HCT116 (cell line): ENCODE results near the gene XAF1. TPM values are rescaled to one million over a fixed set of nuclear protein-coding genes. Genes with fewer than 3 reads are reported as not detected.

Experiments used
- ATAC-seq: fragments of 200-7000 bp; cut with Tn5 transposase; 2 replicates; pipeline ENCODE4 v1.9.1; 2020; ENCODE audit warnings: mild to moderate bottlenecking, moderate library complexity
- BruUV-seq: library from RNA; stranded (reverse); fragments of 400-500 nt; replicated peaks from 2 replicates; lab custom pipeline; 2021; lab: Mats Ljungman, UMichigan
- CTCF ChIA-PET: fragments of 300-600 bp; sonication (Branson Sonifier 250); formaldehyde crosslinking; loops from one replicate; lab custom pipeline; 2021; ENCODE audit warnings: antibody characterized with exemption; lab: Charles Lee
- POLR2A ChIA-PET: fragments of 300-600, 350-600 bp; sonication (Branson Sonifier 250); formaldehyde crosslinking; loops from one replicate; lab custom pipeline; 2021; ENCODE audit warnings: antibody characterized with exemption; lab: Charles Lee
- RAD21 ChIA-PET, 2 experiments: fragments of 300-600 bp; sonication (Branson Sonifier 250); formaldehyde crosslinking; loops; one replicate each; lab custom pipeline; 2023; ENCODE audit warnings: low total read pairs in 2 of 2; ENCODE audit not compliant: uncharacterized antibody in 2 of 2, unreplicated experiment in 2 of 2, low non-redundant PET in 1 of 2; lab: Charles Lee
- DNase-seq: peaks from one replicate; pipeline ENCODE4 v3.0.0-alpha.2; 2010; ENCODE audit warnings: low read depth, low spot score
- H2AFZ ChIP-seq: fragments of 200-600 bp; shearing (Covaris generic), sonication (generic); 2 replicates; pipeline ENCODE4 v1.6.1; 2017; ENCODE audit warnings: low read depth, mixed run types, mixed read lengths, antibody characterized with exemption, low read length; ENCODE audit not compliant: poor library complexity, severe bottlenecking
- H3K27ac ChIP-seq: 2 replicates; pipeline ENCODE4 v1.5.1; 2012; ENCODE audit warnings: low read depth, low read length
- H3K27me3 ChIP-seq: fragments of 200-600 bp; sonication (generic); 2 replicates; pipeline ENCODE4 v1.6.1; 2016; ENCODE audit warnings: mixed run types, low read length, mixed read lengths; ENCODE audit not compliant: insufficient read depth
- H3K36me3 ChIP-seq, 2 experiments: fragments of 200-500 bp in 1 of 2; fragments of 200-600 bp in 1 of 2; sonication (Bioruptor generic) in 1 of 2; sonication (generic) in 1 of 2; 2 replicates each; pipeline versions ENCODE4 v1.5.1 to v1.6.1; 2014 to 2016; ENCODE audit warnings: low read length in 2 of 2, inconsistent platforms in 1 of 2, mixed read lengths in 1 of 2, mixed run types in 1 of 2; ENCODE audit not compliant: insufficient read depth in 2 of 2, control insufficient read depth in 1 of 2
- H3K4me1 ChIP-seq, 2 experiments: fragments of 200-600 bp in 1 of 2; sonication (generic) in 1 of 2; 2 replicates each; pipeline versions ENCODE4 v1.5.1 to v1.6.1; 2012 to 2017; ENCODE audit warnings: low read length in 2 of 2, inconsistent platforms in 1 of 2, mild to moderate bottlenecking in 1 of 2, mixed read lengths in 1 of 2, mixed run types in 1 of 2, moderate library complexity in 1 of 2; ENCODE audit not compliant: insufficient read depth in 2 of 2, control insufficient read depth in 1 of 2
- H3K4me2 ChIP-seq: fragments of 200-600 bp; sonication (generic); 2 replicates; pipeline ENCODE4 v1.6.1; 2017; ENCODE audit warnings: mixed run types, low read length, mixed read lengths
- H3K4me3 ChIP-seq, 2 experiments: fragments of 200-600 bp in 1 of 2; sonication (generic) in 1 of 2; replicated peaks in 1 of 2; 2 replicates each; pipeline ENCODE4 v1.5.1; 2011 to 2016; ENCODE audit warnings: low read length in 2 of 2, control low read depth in 1 of 2, low read depth in 1 of 2, mild to moderate bottlenecking in 1 of 2, mixed read lengths in 1 of 2, mixed run types in 1 of 2
- H3K79me2 ChIP-seq: fragments of 200-600 bp; sonication (generic); 2 replicates; pipeline ENCODE4 v1.6.1; 2017; ENCODE audit warnings: mild to moderate bottlenecking, mixed run types, low read length, moderate library complexity, mixed read lengths; ENCODE audit not compliant: insufficient read depth
- H3K9ac ChIP-seq: fragments of 200-600 bp; sonication (generic); 2 replicates; pipeline ENCODE4 v1.6.1; 2016; ENCODE audit warnings: low read length, mixed read lengths
- H3K9me2 ChIP-seq: fragments of 200-600 bp; sonication (generic), shearing (Covaris generic); 2 replicates; pipeline ENCODE4 v1.6.1; 2017; ENCODE audit warnings: mixed run types, mild to moderate bottlenecking, moderate library complexity; ENCODE audit not compliant: insufficient read depth
- H3K9me3 ChIP-seq, 2 experiments: fragments of 200-500 bp in 1 of 2; fragments of 200-600 bp in 1 of 2; sonication (Bioruptor generic) in 1 of 2; sonication (generic) in 1 of 2; 2 replicates each; pipeline ENCODE4 v1.6.1; 2014 to 2017; ENCODE audit warnings: low read length in 2 of 2, mixed read lengths in 2 of 2, inconsistent platforms in 1 of 2, low read depth in 1 of 2, mild to moderate bottlenecking in 1 of 2, mixed run types in 1 of 2, moderate library complexity in 1 of 2; ENCODE audit not compliant: control insufficient read depth in 1 of 2, insufficient read depth in 1 of 2
- H4K20me1 ChIP-seq: fragments of 200-600 bp; sonication (generic), shearing (Covaris generic); 2 replicates; pipeline ENCODE4 v1.6.1; 2017; ENCODE audit warnings: mixed run types, mild to moderate bottlenecking, moderate library complexity; ENCODE audit not compliant: insufficient read depth
- CBX3 ChIP-seq: IDR thresholded peaks from 2 replicates; pipeline ENCODE4 v1.6.1; 2012; ENCODE audit warnings: low read depth
- CEBPB ChIP-seq: IDR thresholded peaks from 2 replicates; pipeline ENCODE4 v1.6.1; 2012; ENCODE audit warnings: low read depth
- EGR1 ChIP-seq: IDR thresholded peaks from 2 replicates; pipeline ENCODE4 v1.6.1; 2012; ENCODE audit warnings: low read depth
- ELF1 ChIP-seq: IDR thresholded peaks from 2 replicates; pipeline ENCODE4 v1.6.1; 2012; ENCODE audit warnings: low read depth, borderline replicate concordance
- EZH2 ChIP-seq: fragments of 200-600 bp; sonication (generic); IDR thresholded peaks from 2 replicates; pipeline ENCODE4 v1.6.1; 2017; ENCODE audit warnings: antibody characterized with exemption, mixed run types
- EZH2phosphoT487 ChIP-seq: fragments of 200-600 bp; IDR thresholded peaks from 2 replicates; pipeline ENCODE4 v1.6.1; 2018; ENCODE audit warnings: antibody characterized with exemption, borderline replicate concordance
- FOSL1 ChIP-seq: IDR thresholded peaks from 2 replicates; pipeline ENCODE4 v1.6.1; 2012; ENCODE audit warnings: low read depth
- JUND ChIP-seq: IDR thresholded peaks from 2 replicates; pipeline ENCODE4 v1.6.1; 2012
- POLR2A ChIP-seq: IDR thresholded peaks from 2 replicates; pipeline ENCODE4 v1.7.0; 2011; ENCODE audit warnings: borderline replicate concordance; ENCODE audit not compliant: insufficient read depth, insufficient read length; ENCODE audit errors: extremely low read depth
- POLR2AphosphoS5 ChIP-seq: IDR thresholded peaks from 2 replicates; pipeline ENCODE4 v1.6.1; 2011; ENCODE audit warnings: mild to moderate bottlenecking, low read depth, low read length, moderate library complexity
- RAD21 ChIP-seq: IDR thresholded peaks from 2 replicates; pipeline ENCODE4 v1.6.1; 2012; ENCODE audit warnings: low read depth, mild to moderate bottlenecking
- SIN3A ChIP-seq: IDR thresholded peaks from 2 replicates; pipeline ENCODE4 v1.6.1; 2012; ENCODE audit warnings: low read depth
- SP1 ChIP-seq: IDR thresholded peaks from 2 replicates; pipeline ENCODE4 v1.6.1; 2012; ENCODE audit warnings: low read depth
- SRF ChIP-seq: IDR thresholded peaks from 2 replicates; pipeline ENCODE4 v1.6.1; 2012; ENCODE audit warnings: low read depth
- TCF7L2 ChIP-seq: IDR thresholded peaks from 2 replicates; pipeline ENCODE4 v1.7.0; 2011; ENCODE audit warnings: borderline replicate concordance, inconsistent platforms; ENCODE audit not compliant: insufficient read depth, insufficient read length; ENCODE audit errors: extremely low read depth
- YY1 ChIP-seq: IDR thresholded peaks from 2 replicates; pipeline ENCODE4 v1.6.1; 2011; ENCODE audit warnings: low read length, low read depth, moderate library complexity, mild to moderate bottlenecking; ENCODE audit not compliant: insufficient replicate concordance; ENCODE audit errors: extremely low read depth
- ZFX ChIP-seq: fragments of 450-650 bp; IDR thresholded peaks from 2 replicates; pipeline ENCODE4 v1.6.1; 2017
- ZNF274 ChIP-seq: fragments of 200-500 bp; sonication (Bioruptor generic); IDR thresholded peaks from 2 replicates; pipeline ENCODE4 v1.6.1; 2014; ENCODE audit warnings: mild to moderate bottlenecking, low read depth, low read length, inconsistent platforms
- intact Hi-C: fragments of 100-400 bp; cut with micrococcal nuclease; formaldehyde crosslinking; loops from 2 replicates; pipeline ENCODE4 v1.10.0; 2022
- total RNA-seq: library from RNA; stranded (reverse); gene quantifications from one replicate; pipeline ENCODE4 v1.2.1, GENCODE V29; 2021; ENCODE audit not compliant: unreplicated experiment
- TF ChIP-seq, protein P1 (sequence below), 3 experiments: fragments of 200-600 bp in 1 of 3; sonication (generic) in 1 of 3; IDR thresholded peaks in 2 of 3; conservative IDR thresholded peaks in 1 of 3; 2 replicates each; pipeline ENCODE4 v1.5.1; 2012 to 2017; ENCODE audit warnings: low read depth in 2 of 3, low read length in 2 of 3, antibody characterized with exemption in 1 of 3, borderline replicate concordance in 1 of 3, control low read depth in 1 of 3, mild to moderate bottlenecking in 1 of 3, mixed read lengths in 1 of 3, mixed run types in 1 of 3, moderate library complexity in 1 of 3; ENCODE audit not compliant: insufficient read depth in 1 of 3

XAF1 gene
- total RNA-seq, 1 experiment from 2014 or later: 0.25 TPM

DNA sequence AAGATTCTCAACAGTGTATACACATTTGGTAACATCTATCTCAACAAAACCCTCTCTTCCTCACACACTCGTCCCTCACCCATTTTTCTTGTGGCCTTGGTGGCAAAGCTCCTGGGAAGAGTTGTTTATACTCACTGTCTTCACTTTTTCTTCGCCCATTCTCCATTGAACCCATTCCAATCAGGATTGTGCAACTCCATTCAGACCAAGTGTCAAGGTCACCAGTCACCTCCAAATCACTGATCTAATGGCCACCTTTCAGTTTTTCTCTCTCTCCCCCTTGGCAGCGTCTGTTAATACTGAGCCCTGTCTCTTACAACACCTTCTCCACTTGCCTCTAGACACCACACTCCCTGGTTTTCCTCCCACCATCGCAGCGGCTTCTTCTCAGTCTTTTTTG, 34.1 kb upstream of the XAF1 start (continued):
- no peak for TF ChIP-seq TCF7L2
- no peak for TF ChIP-seq ELF1
- TF ChIP-seq EZH2: no peak
- no peak for TF ChIP-seq EZH2phosphoT487
- TF ChIP-seq SP1: no peak

DNA sequence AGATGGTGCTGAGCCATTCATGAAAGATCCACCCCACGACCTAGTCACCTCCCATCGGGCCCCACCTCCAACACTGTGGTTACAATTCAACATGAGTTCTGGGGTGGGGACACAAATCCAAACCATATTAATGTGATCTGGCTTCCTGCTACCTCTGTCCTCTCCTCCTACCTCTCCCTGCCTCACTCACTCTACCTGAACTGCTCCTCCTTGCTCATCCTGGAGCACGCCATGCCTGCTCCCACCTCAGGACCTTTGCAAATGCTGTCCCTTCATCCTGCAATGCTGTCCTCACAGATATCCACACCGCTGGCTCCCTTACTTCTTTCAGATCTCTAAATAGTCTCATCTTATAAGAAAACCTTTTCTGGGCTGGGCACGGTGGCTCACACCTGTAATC, 31.8 kb upstream of the XAF1 start:
- Histone ChIP-seq H3K9me2 (no peaks in the 10 kb centered on the region), H3K79me2 (no peaks in the 10 kb centered on the region), H2AFZ (no peak overlapping the region), H3K27me3 (no peaks in the 10 kb centered on the region), H3K27ac (no peak overlapping the region), H3K36me3 (no peaks in the 10 kb centered on the region), H3K9me3 (no peaks in the 10 kb centered on the region), H3K9ac (no peak overlapping the region), H3K4me1 (no peaks in the 10 kb centered on the region), H3K4me3 (no peak overlapping the region)
- ChIA-PET RAD21 (no interaction called here), CTCF (no interaction called here)
- no peak for ATAC-seq
- TF ChIP-seq POLR2AphosphoS5 (no peak), EZH2 (no peak), RAD21 (no peak), SRF (no peak), SIN3A (no peak), SP1 (no peak), ZFX (no peak), CBX3 (no peak), ELF1 (no peak), FOSL1 (no peak), TCF7L2 (no peak), YY1 (no peak), JUND (no peak), POLR2A (no peak), EGR1 (no peak), EZH2phosphoT487 (no peak), ZNF274 (no peak), CEBPB (no peak)
- TF ChIP-seq, protein P1, sequence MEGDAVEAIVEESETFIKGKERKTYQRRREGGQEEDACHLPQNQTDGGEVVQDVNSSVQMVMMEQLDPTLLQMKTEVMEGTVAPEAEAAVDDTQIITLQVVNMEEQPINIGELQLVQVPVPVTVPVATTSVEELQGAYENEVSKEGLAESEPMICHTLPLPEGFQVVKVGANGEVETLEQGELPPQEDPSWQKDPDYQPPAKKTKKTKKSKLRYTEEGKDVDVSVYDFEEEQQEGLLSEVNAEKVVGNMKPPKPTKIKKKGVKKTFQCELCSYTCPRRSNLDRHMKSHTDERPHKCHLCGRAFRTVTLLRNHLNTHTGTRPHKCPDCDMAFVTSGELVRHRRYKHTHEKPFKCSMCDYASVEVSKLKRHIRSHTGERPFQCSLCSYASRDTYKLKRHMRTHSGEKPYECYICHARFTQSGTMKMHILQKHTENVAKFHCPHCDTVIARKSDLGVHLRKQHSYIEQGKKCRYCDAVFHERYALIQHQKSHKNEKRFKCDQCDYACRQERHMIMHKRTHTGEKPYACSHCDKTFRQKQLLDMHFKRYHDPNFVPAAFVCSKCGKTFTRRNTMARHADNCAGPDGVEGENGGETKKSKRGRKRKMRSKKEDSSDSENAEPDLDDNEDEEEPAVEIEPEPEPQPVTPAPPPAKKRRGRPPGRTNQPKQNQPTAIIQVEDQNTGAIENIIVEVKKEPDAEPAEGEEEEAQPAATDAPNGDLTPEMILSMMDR (IDR thresholded peaks at IDR 0.05 in 2 of 3, conservative IDR thresholded peaks at IDR 0.05 in 1 of 3; ENCODE audit: borderline replicate concordance in 1 of 3, insufficient read depth in 1 of 3, low read depth in 2 of 3, low read length in 2 of 3): no peak
- TF ChIP-seq, all 23 proteins: peak for 0
- intact Hi-C loops: no loop called here
- no TSS peak for BruUV-seq
- DNase-seq: no peak
- Histone ChIP-seq H4K20me1 (no peaks in the 10 kb centered on the region), H3K4me2 (no peak overlapping the region)
- POLR2A ChIA-PET: no interaction called here
